Measurements from ENCODE around the gene PRR29. TPM values are rescaled to one million over a fixed set of nuclear protein-coding genes. Genes with fewer than 3 reads are reported as not detected.
A peak's percentile ranks its signal among the peaks of the same experiment; 100 is the strongest.

Gene PRR29
- polyA plus RNA-seq, 1 of the 3 experiments (the other 2 are of a cell fraction): 2.7 TPM

GRCh38 chr17:64004218-64004770, 6.1 kb downstream of the PRR29 start:
- no peak overlapping the region for H3K4me3 ChIP-seq (ENCODE audit: low read depth in 2 of 2, low read length in 1 of 2)
- POLR2A ChIA-PET: no interaction called here

GRCh38 chr17:64004903-64005733, 7.0 kb downstream of the PRR29 start:
- Histone ChIP-seq H3K9ac (no peak overlapping the region), H3K36me3 (replicated peaks in 1 of 2; ENCODE audit: control insufficient read depth in 1 of 2, insufficient read depth in 2 of 2, low read length in 1 of 2) (no peaks in the 10 kb centered on the region), H3K9me3 (no peaks in the 10 kb centered on the region), H3K4me1 (ENCODE audit: control insufficient read depth in 1 of 2, insufficient read depth in 2 of 2, low read depth in 1 of 2, low read length in 1 of 2) (peaks cover 0 to 22% of the 10 kb centered on the region in 2 experiments; a peak in 1 of 4 replicates), H3K9me2 (no peaks in the 10 kb centered on the region), H3K79me2 (ENCODE audit: insufficient read depth) (no peaks in the 10 kb centered on the region), H3K4me3 (ENCODE audit: low read depth in 2 of 2, low read length in 1 of 2) (no peak overlapping the region), H3F3A (replicated peaks; ENCODE audit: insufficient read depth) (no peaks in the 10 kb centered on the region), H3K27me3 (ENCODE audit: insufficient read depth) (no peaks in the 10 kb centered on the region), H2AFZ (ENCODE audit: low read depth) (no peak overlapping the region), H4K20me1 (ENCODE audit: insufficient read depth) (no peaks in the 10 kb centered on the region), H3K27ac (ENCODE audit: low read depth in 2 of 2, low read length in 1 of 2) (peak overlapping the region in 1 of 2 experiments; percentile 53; a peak in 1 of 4 replicates), H3K4me2 (no peak overlapping the region)
- TF ChIP-seq TEAD4 (IDR thresholded peaks at IDR 0.05; ENCODE audit: borderline replicate concordance, insufficient read depth) (no peak), RXRA (IDR thresholded peaks at IDR 0.05; ENCODE audit: borderline replicate concordance, low read depth) (no peak), TCF12 (IDR thresholded peaks at IDR 0.05) (no peak), RFX5 (IDR thresholded peaks at IDR 0.05; ENCODE audit: low read length) (no peak), CTCF (IDR thresholded peaks at IDR 0.05) (no peak), FOSL2 (IDR thresholded peaks at IDR 0.05; ENCODE audit: borderline replicate concordance, low read depth) (no peak), GATA2 (CRISPR knock-in tag; IDR thresholded peaks at IDR 0.05) (no peak), TAF1 (IDR thresholded peaks at IDR 0.05; ENCODE audit: borderline replicate concordance, low read depth, low read length) (no peak), RAD21 (IDR thresholded peaks at IDR 0.05; ENCODE audit: low read length) (no peak), EZH2phosphoT487 (IDR thresholded peaks at IDR 0.05; ENCODE audit: borderline replicate concordance, low read depth) (no peak), SIN3A (IDR thresholded peaks at IDR 0.05; ENCODE audit: borderline replicate concordance, low read depth, low read length) (no peak), CHD2 (IDR thresholded peaks at IDR 0.05; ENCODE audit: low read length, partially characterized antibody) (no peak), MAX (IDR thresholded peaks at IDR 0.05; ENCODE audit: low read depth) (no peak), ZBTB33 (IDR thresholded peaks at IDR 0.05; ENCODE audit: borderline replicate concordance, low read depth) (no peak), JUND (IDR thresholded peaks at IDR 0.05) (no peak)
- CTCF ChIA-PET: interaction anchor here (0.5 to 4.6 kb wide), 14 partner anchors 12 to 708 kb away, joined by 3 to 32 read pairs (median 7); partner anchors contain the start of genes CSHL1, GH1 and ICAM2
- 65% methylated on average over 14 of the region's 19 CpGs for WGBS (ENCODE audit: low lambda C conversion rate)
- POLR2A ChIA-PET: interaction anchor here (0.8 kb wide), 1 partner anchor 140 kb away, joined by 3 read pairs; no protein-coding TSS in a partner anchor
- DNase-seq: peak; percentile 19

More at GRCh38 chr17:64004218-64004770, 6.1 kb downstream of the PRR29 start:
- Histone ChIP-seq H3K9me2 (no peaks in the 10 kb centered on the region), H3K27ac (ENCODE audit: low read depth in 2 of 2, low read length in 1 of 2) (no peak overlapping the region), H3K79me2 (ENCODE audit: insufficient read depth) (no peaks in the 10 kb centered on the region), H3K36me3 (replicated peaks in 1 of 2; ENCODE audit: control insufficient read depth in 1 of 2, insufficient read depth in 2 of 2, low read length in 1 of 2) (no peaks in the 10 kb centered on the region), H3K9me3 (no peaks in the 10 kb centered on the region), H3K4me2 (no peak overlapping the region), H3K4me1 (ENCODE audit: control insufficient read depth in 1 of 2, insufficient read depth in 2 of 2, low read depth in 1 of 2, low read length in 1 of 2) (peaks cover 0 to 22% of the 10 kb centered on the region in 2 experiments; a peak in 1 of 4 replicates), H4K20me1 (ENCODE audit: insufficient read depth) (no peaks in the 10 kb centered on the region), H3K27me3 (ENCODE audit: insufficient read depth) (no peaks in the 10 kb centered on the region), H2AFZ (ENCODE audit: low read depth) (no peak overlapping the region), H3K9ac (no peak overlapping the region), H3F3A (replicated peaks; ENCODE audit: insufficient read depth) (no peaks in the 10 kb centered on the region)
- 66% methylated on average over 7 of the region's 7 CpGs for WGBS (ENCODE audit: low lambda C conversion rate)
- no peak for DNase-seq
- CTCF ChIA-PET: interaction anchor here (1.4 to 4.6 kb wide), 6 partner anchors 16 to 129 kb away, joined by 3 to 32 read pairs (median 22); partner anchors contain the start of genes GH1 and ICAM2
- TF ChIP-seq NFIC (IDR thresholded peaks at IDR 0.05; ENCODE audit: borderline replicate concordance) (no peak), RCOR1 (IDR thresholded peaks at IDR 0.05; ENCODE audit: low read length) (no peak), TCF12 (IDR thresholded peaks at IDR 0.05) (no peak), JUND (IDR thresholded peaks at IDR 0.05) (no peak), IRF3 (IDR thresholded peaks at IDR 0.05; ENCODE audit: low read depth, low read length) (no peak), CHD2 (IDR thresholded peaks at IDR 0.05; ENCODE audit: low read length, partially characterized antibody) (no peak), MXI1 (IDR thresholded peaks at IDR 0.05; ENCODE audit: low read depth, low read length) (no peak), EP300 (IDR thresholded peaks at IDR 0.05; ENCODE audit: borderline replicate concordance in 1 of 2, low read depth in 1 of 2, low read length in 1 of 2) (no peak), GATA2 (CRISPR knock-in tag; IDR thresholded peaks at IDR 0.05) (no peak), GABPA (IDR thresholded peaks at IDR 0.05; ENCODE audit: low read depth) (no peak), TAF1 (IDR thresholded peaks at IDR 0.05; ENCODE audit: borderline replicate concordance, low read depth, low read length) (no peak)

Measured in SK-N-SH (cell line).